B cell (primary cell): ENCODE results near the gene ZSCAN1. TPM values are rescaled to one million over a fixed set of nuclear protein-coding genes. Genes with fewer than 3 reads are reported as not detected.

Experiments
- ATAC-seq: fragments of 200-7000 bp; cut with Tn5 transposase; one replicate; pipeline ENCODE4 v1.10.0; 2021; ENCODE audit warnings: low read depth, mild to moderate bottlenecking, moderate number of reproducible peaks, moderate library complexity
- CTCF ChIA-PET: fragments of 350-600 bp; sonication (Branson Sonifier 250); formaldehyde crosslinking; loops from one replicate; lab custom pipeline; 2021; ENCODE audit warnings: antibody characterized with exemption, inconsistent platforms; lab: Charles Lee
- POLR2A ChIA-PET: fragments of 350-600 bp; sonication (Branson Sonifier 250); formaldehyde crosslinking; loops from one replicate; lab custom pipeline; 2021; ENCODE audit warnings: antibody characterized with exemption; lab: Charles Lee
- DNase-seq: peaks from one replicate; pipeline ENCODE4 v3.0.0; 2013
- H2AFZ ChIP-seq: 2 replicates; pipeline ENCODE4 v1.6.1; 2012; ENCODE audit warnings: mild to moderate bottlenecking, low read depth, low read length; ENCODE audit not compliant: insufficient read depth, poor library complexity, severe bottlenecking
- H3K27ac ChIP-seq, 2 donors: 1 replicate in 1 of 2; 2 replicates in 1 of 2; pipeline ENCODE4 v1.5.1; 2012 to 2013; ENCODE audit warnings: low read length in 2 of 2, mild to moderate bottlenecking in 2 of 2, moderate library complexity in 1 of 2
- H3K27me3 ChIP-seq, 4 experiments: fragments of 200-600 bp in 1 of 4; sonication (generic) in 1 of 4; replicated peaks in 1 of 4; 1 replicate in 2 of 4; 2 replicates in 2 of 4; pipeline versions ENCODE4 v1.6.1 to v1.7.0; 2013 to 2016; ENCODE audit warnings: low read length in 3 of 4, mild to moderate bottlenecking in 2 of 4, mixed read lengths in 1 of 4, moderate library complexity in 1 of 4; ENCODE audit not compliant: insufficient read depth in 4 of 4, control insufficient read depth in 3 of 4; ENCODE audit errors: control extremely low read depth in 1 of 4
- H3K36me3 ChIP-seq, 2 experiments: replicated peaks in 1 of 2; 1 replicate in 1 of 2; 2 replicates in 1 of 2; pipeline versions ENCODE4 v1.6.1 to v1.7.1; 2013; ENCODE audit warnings: low read length in 1 of 2; ENCODE audit not compliant: insufficient read depth in 2 of 2, control insufficient read depth in 1 of 2; ENCODE audit errors: control extremely low read depth in 1 of 2, extremely low read depth in 1 of 2
- H3K4me1 ChIP-seq, 2 donors: fragments of 200-600 bp in 1 of 2; sonication (generic) in 1 of 2; 1 replicate in 1 of 2; 2 replicates in 1 of 2; pipeline versions ENCODE4 v1.5.1 to v1.6.1; 2013 to 2017; ENCODE audit warnings: low read length in 2 of 2; ENCODE audit not compliant: control insufficient read depth in 2 of 2, insufficient read depth in 2 of 2
- H3K4me2 ChIP-seq: replicated peaks from 2 replicates; pipeline ENCODE3; 2012; ENCODE audit warnings: mild to moderate bottlenecking, low read depth, low read length; ENCODE audit not compliant: poor library complexity, severe bottlenecking
- H3K4me3 ChIP-seq, 5 experiments: fragments of 200-600 bp in 1 of 5; sonication (generic) in 1 of 5; 1 replicate in 3 of 5; 2 replicates in 2 of 5; pipeline versions ENCODE4 v1.5.1 to v1.7.0; 2011 to 2016; ENCODE audit warnings: low read length in 4 of 5, mild to moderate bottlenecking in 4 of 5, low read depth in 2 of 5, control low read depth in 1 of 5, moderate library complexity in 1 of 5; ENCODE audit not compliant: insufficient read depth in 1 of 5; ENCODE audit errors: control extremely low read depth in 1 of 5, extremely low read depth in 1 of 5
- H3K79me2 ChIP-seq: fragments of 200-600 bp; sonication (generic); one replicate; pipeline ENCODE4 v1.6.0; 2016; ENCODE audit warnings: low read length; ENCODE audit not compliant: control insufficient read depth, insufficient read depth
- H3K9ac ChIP-seq: fragments of 200-600 bp; sonication (generic); 2 replicates; pipeline ENCODE4 v1.6.1; 2017; ENCODE audit warnings: mild to moderate bottlenecking, low read length, moderate library complexity
- H3K9me3 ChIP-seq, 3 donors: one replicate each; pipeline versions ENCODE4 v1.6.1 to v1.7.1; 2013; ENCODE audit warnings: low read length in 2 of 3; ENCODE audit not compliant: control insufficient read depth in 2 of 3, insufficient read depth in 1 of 3; ENCODE audit errors: control extremely low read depth in 1 of 3
- H4K20me1 ChIP-seq: 2 replicates; pipeline ENCODE4 v1.6.0; 2012; ENCODE audit warnings: mild to moderate bottlenecking, low read length; ENCODE audit not compliant: insufficient read depth, control insufficient read depth, poor library complexity, severe bottlenecking
- H3K27ac Mint-ChIP-seq: one replicate; pipeline ENCODE4 v1.8.0; 2021; ENCODE audit warnings: mixed read lengths
- H3K27me3 Mint-ChIP-seq: one replicate; pipeline ENCODE4 v1.8.0; 2021; ENCODE audit warnings: mixed read lengths
- H3K4me1 Mint-ChIP-seq: one replicate; pipeline ENCODE4 v1.8.0; 2021; ENCODE audit warnings: mixed read lengths
- H3K4me3 Mint-ChIP-seq: one replicate; pipeline ENCODE4 v1.8.0; 2021; ENCODE audit warnings: mixed read lengths
- H3K9me3 Mint-ChIP-seq: one replicate; pipeline ENCODE4 v1.8.0; 2022; ENCODE audit warnings: mixed read lengths; ENCODE audit not compliant: insufficient read depth
- EZH2 ChIP-seq: IDR thresholded peaks from 2 replicates; pipeline ENCODE4 v1.6.1; 2012; ENCODE audit warnings: borderline replicate concordance, low read depth, mild to moderate bottlenecking, moderate library complexity, low read length; ENCODE audit not compliant: insufficient read depth, poor library complexity, severe bottlenecking
- WGBS: methylation state at CpG from one replicate; pipeline ENCODE4 v1.1.5; 2013; ENCODE audit warnings: missing lambda C conversion rate; ENCODE audit not compliant: insufficient coverage; 5-methylcytosine and 5-hydroxymethylcytosine counted together
- intact Hi-C: fragments of 100-400 bp; cut with micrococcal nuclease; formaldehyde crosslinking; loops from one replicate; pipeline ENCODE4 v1.10.0; 2022
- polyA plus RNA-seq: library from polyadenylated mRNA; depleted of rRNA; stranded (reverse); fragments of >200 nt; gene quantifications from 2 replicates; pipeline ENCODE4 v1.2.3, GENCODE V29; 2012
- total RNA-seq, 2 donors: library from RNA; stranded (reverse); fragments of 120-200 nt in 1 of 2; gene quantifications; 1 replicate in 1 of 2; 2 replicates in 1 of 2; pipeline versions ENCODE4 v1.2.3 to v1.2.4, GENCODE V29; 2013 to 2022
- TF ChIP-seq, protein P1 (sequence below): fragments of 200-600 bp; IDR thresholded peaks from one replicate; pipeline ENCODE4 v1.8.0; 2022; ENCODE audit warnings: antibody characterized with exemption, mild to moderate bottlenecking

The ZSCAN1 gene
- total and polyA plus RNA-seq, 2 donors (not counting 1 experiment from before 2014, with no cell fraction given), result 0.13 TPM; not detected in 1

GRCh38 chr19:58010507-58010906 is 23.3 kb upstream of the ZSCAN1 start:
- H3K4me1 ChIP-seq, result peaks cover 4 to 9% of the 10 kb centered on the region in 2 donors
- no peak overlapping the region for H3K9ac ChIP-seq
- H3K79me2 ChIP-seq, result no peaks in the 10 kb centered on the region
- intact Hi-C loops, result no loop called here
- H3K4me3 ChIP-seq, result no peak overlapping the region
- no peak overlapping the region for H3K4me2 ChIP-seq
- TF ChIP-seq, protein P1, sequence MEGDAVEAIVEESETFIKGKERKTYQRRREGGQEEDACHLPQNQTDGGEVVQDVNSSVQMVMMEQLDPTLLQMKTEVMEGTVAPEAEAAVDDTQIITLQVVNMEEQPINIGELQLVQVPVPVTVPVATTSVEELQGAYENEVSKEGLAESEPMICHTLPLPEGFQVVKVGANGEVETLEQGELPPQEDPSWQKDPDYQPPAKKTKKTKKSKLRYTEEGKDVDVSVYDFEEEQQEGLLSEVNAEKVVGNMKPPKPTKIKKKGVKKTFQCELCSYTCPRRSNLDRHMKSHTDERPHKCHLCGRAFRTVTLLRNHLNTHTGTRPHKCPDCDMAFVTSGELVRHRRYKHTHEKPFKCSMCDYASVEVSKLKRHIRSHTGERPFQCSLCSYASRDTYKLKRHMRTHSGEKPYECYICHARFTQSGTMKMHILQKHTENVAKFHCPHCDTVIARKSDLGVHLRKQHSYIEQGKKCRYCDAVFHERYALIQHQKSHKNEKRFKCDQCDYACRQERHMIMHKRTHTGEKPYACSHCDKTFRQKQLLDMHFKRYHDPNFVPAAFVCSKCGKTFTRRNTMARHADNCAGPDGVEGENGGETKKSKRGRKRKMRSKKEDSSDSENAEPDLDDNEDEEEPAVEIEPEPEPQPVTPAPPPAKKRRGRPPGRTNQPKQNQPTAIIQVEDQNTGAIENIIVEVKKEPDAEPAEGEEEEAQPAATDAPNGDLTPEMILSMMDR, result no peak
- no peak for TF ChIP-seq EZH2
- H2AFZ ChIP-seq, result no peak overlapping the region
- 82% methylated on average over 14 of the region's 22 CpGs for WGBS
- Mint-ChIP-seq H3K27ac (no peak overlapping the region), H3K9me3 (peaks cover 8% of the 10 kb centered on the region), H3K27me3 (no peaks in the 10 kb centered on the region), H3K4me1 (peaks cover 10% of the 10 kb centered on the region), H3K4me3 (peak overlapping the region; percentile 23)
- H3K27ac ChIP-seq, result no peak overlapping the region
- no peak for DNase-seq
- peaks cover 0 to 65% (median 37%) of the 10 kb centered on the region in 3 donors for H3K9me3 ChIP-seq
- H4K20me1 ChIP-seq, result no peaks in the 10 kb centered on the region
- ATAC-seq, result no peak
- ChIA-PET CTCF (no interaction called here), POLR2A (no interaction called here)
- peaks cover 1 to 12% of the 10 kb centered on the region in 2 experiments for H3K36me3 ChIP-seq
- H3K27me3 ChIP-seq, result no peaks in the 10 kb centered on the region

DNA sequence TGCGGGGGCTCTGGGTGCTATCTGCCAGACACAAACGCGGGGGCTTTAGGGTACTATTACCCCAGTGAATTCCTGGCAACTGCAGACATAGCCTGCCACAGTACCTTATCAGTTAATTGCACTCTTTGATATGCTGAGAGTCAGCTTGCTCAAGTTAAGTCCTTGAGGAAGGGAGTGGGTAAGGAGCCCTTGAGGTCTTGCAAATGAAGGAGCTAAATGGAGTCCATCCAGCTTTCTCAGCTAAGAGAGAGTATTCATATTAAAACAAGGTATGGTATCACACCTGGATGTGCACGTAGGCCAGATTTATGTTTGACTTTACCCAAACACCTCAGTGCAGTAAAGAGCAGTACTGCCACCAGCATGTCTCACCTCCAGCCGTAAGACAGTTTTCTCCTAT is 19.7 kb upstream of the ZSCAN1 start:
- Histone ChIP-seq H3K9ac (no peak overlapping the region), H3K27ac (no peak overlapping the region), H3K9me3 (peaks cover 0 to 54% (median 12%) of the 10 kb centered on the region in 3 donors), H3K36me3 (no peaks in the 10 kb centered on the region), H2AFZ (no peak overlapping the region), H4K20me1 (no peaks in the 10 kb centered on the region), H3K4me3 (no peak overlapping the region), H3K4me1 (peaks cover 3 to 8% of the 10 kb centered on the region in 2 donors), H3K27me3 (peaks cover 0 to 4% (median 0%) of the 10 kb centered on the region in 4 experiments), H3K79me2 (no peaks in the 10 kb centered on the region), H3K4me2 (no peak overlapping the region)
- H3K27me3 Mint-ChIP-seq, result peaks cover 3% of the 10 kb centered on the region
- TF ChIP-seq, protein P1, result no peak
- TF ChIP-seq EZH2, result no peak
- H3K4me1 Mint-ChIP-seq, result peaks cover 6% of the 10 kb centered on the region
- ChIA-PET POLR2A (no interaction called here), CTCF (no interaction called here)
- no peak overlapping the region for H3K4me3 Mint-ChIP-seq
- ATAC-seq (no peak), DNase-seq (no peak)
- WGBS, result 62% methylated on average over 5 of the region's 5 CpGs
- intact Hi-C loops, result no loop called here
- H3K9me3 Mint-ChIP-seq, result peaks cover 3% of the 10 kb centered on the region
- no peak overlapping the region for H3K27ac Mint-ChIP-seq
